Astrocyte of the spinal cord (primary cell): ENCODE measurements around the gene BGLAP.

Experiments
- DNase-seq: peaks from one replicate; pipeline ENCODE4 v3.0.0; 2011; ENCODE audit warnings: low read depth, low spot score
- H3K4me3 ChIP-seq: 2 replicates; pipeline ENCODE4 v1.5.1; 2011; ENCODE audit warnings: low read depth, mild to moderate bottlenecking, low read length, moderate library complexity
- CTCF ChIP-seq: IDR thresholded peaks from 2 replicates; pipeline ENCODE4 v1.5.1; 2012; ENCODE audit warnings: low read depth, mild to moderate bottlenecking, low read length, inconsistent platforms
- in situ Hi-C: cut with HindIII; loops from 2 replicates; pipeline ENCODE4 v1.10.0; 2017; ENCODE audit warnings: low sequenced_read_pairs

BGLAP gene

GRCh38 chr1:156242738-156243137, 754 bp downstream of the BGLAP start:
- H3K4me3 ChIP-seq, result no peak overlapping the region
- DNase-seq, result no peak
- TF ChIP-seq CTCF, result no peak
- in situ Hi-C loops, result no loop called here

- in situ Hi-C loops, result no loop called here
These were observed 2.1 kb downstream of the BGLAP start for GRCh38 chr1:156244126-156244525.

GRCh38 chr1:156244712-156245111, 2.7 kb downstream of the BGLAP start:
- TF ChIP-seq CTCF, result no peak
- no peak for DNase-seq
- H3K4me3 ChIP-seq, result no peak overlapping the region
- in situ Hi-C loops, result no loop called here

More at GRCh38 chr1:156244126-156244525, 2.1 kb downstream of the BGLAP start:
- no peak overlapping the region for H3K4me3 ChIP-seq
- DNase-seq, result no peak
- no peak for TF ChIP-seq CTCF

GRCh38 chr1:156245451-156246232, 3.7 kb downstream of the BGLAP start:
- peak overlapping the region; percentile 7 for H3K4me3 ChIP-seq
- DNase-seq, result no peak
- no peak for TF ChIP-seq CTCF
- in situ Hi-C loops, result no loop called here

- TF ChIP-seq CTCF, result no peak
- no peak for DNase-seq
- no peak overlapping the region for H3K4me3 ChIP-seq
- in situ Hi-C loops, result no loop called here
These were observed 4.3 kb downstream of the BGLAP start for GRCh38 chr1:156246241-156246780.

- DNase-seq, result no peak
- no peak overlapping the region for H3K4me3 ChIP-seq
- no peak for TF ChIP-seq CTCF
- in situ Hi-C loops, result no loop called here
These were observed 4.9 kb downstream of the BGLAP start for GRCh38 chr1:156246781-156247459.
